GM12878 (cell line): Measurements from ENCODE around the gene RRP36. TPM values are rescaled to one million over a fixed set of nuclear protein-coding genes. Genes with fewer than 3 reads are reported as not detected.

Experiments used
- ATAC-seq: fragments of 200-7000 bp; cut with Tn5 transposase; 3 replicates; pipeline ENCODE4 v1.9.1; 2020; ENCODE audit warnings: mild to moderate bottlenecking, moderate library complexity
- BruUV-seq: library from RNA; stranded (reverse); fragments of 400-500 nt; replicated peaks from 2 replicates; lab custom pipeline; 2021; lab: Mats Ljungman, UMichigan
- CTCF ChIA-PET: fragments of 300-600 bp; sonication (Branson Sonifier 250); formaldehyde crosslinking; extraction: SDS; loops from one replicate; lab custom pipeline; 2021; ENCODE audit warnings: inconsistent platforms; lab: Yijun Ruan, JAX
- POLR2A ChIA-PET: fragments of 350-600 bp; formaldehyde crosslinking; extraction: SDS; loops from one replicate; lab custom pipeline; 2021; ENCODE audit warnings: inconsistent platforms; lab: Charles Lee
- RAD21 ChIA-PET: fragments of 300-600 bp; sonication (Branson Sonifier 250); formaldehyde crosslinking; loops from one replicate; lab custom pipeline; 2023; ENCODE audit warnings: antibody characterized with exemption; ENCODE audit not compliant: unreplicated experiment; lab: Charles Lee
- SMC1A ChIA-PET: fragments of 300-600 bp; sonication (Branson Sonifier 250); formaldehyde crosslinking; loops from one replicate; lab custom pipeline; 2023; ENCODE audit not compliant: unreplicated experiment, uncharacterized antibody; lab: Charles Lee
- DNase-seq: peaks from one replicate; pipeline ENCODE4 v3.0.0-alpha.2; 2011; ENCODE audit warnings: low read depth, low spot score
- FAIRE-seq: peaks from 3 replicates; lab custom pipeline; 2011; peaks lifted over from hg19 to GRCh38; lab: Jason Lieb, UNC
- H2AFZ ChIP-seq: 2 replicates; pipeline ENCODE4 v1.6.0; 2011; ENCODE audit warnings: low read depth, low read length, control low read depth; ENCODE audit not compliant: control insufficient read depth
- H3K27ac ChIP-seq: 2 replicates; pipeline ENCODE4 v1.5.1; 2011; ENCODE audit warnings: control low read depth; ENCODE audit not compliant: control insufficient read depth, insufficient read depth
- H3K27me3 ChIP-seq, 2 experiments: replicated peaks in 1 of 2; 2 replicates each; pipeline versions ENCODE4 v1.6.0 to v1.6.1; 2011; ENCODE audit warnings: low read length in 1 of 2; ENCODE audit not compliant: control insufficient read depth in 2 of 2, insufficient read depth in 2 of 2
- H3K36me3 ChIP-seq, 2 experiments: 2 replicates each; pipeline ENCODE4 v1.5.1; 2011; ENCODE audit warnings: low read length in 1 of 2; ENCODE audit not compliant: control insufficient read depth in 2 of 2, insufficient read depth in 2 of 2
- H3K4me1 ChIP-seq: 2 replicates; pipeline ENCODE4 v1.6.1; 2011; ENCODE audit warnings: mild to moderate bottlenecking, low read length, moderate library complexity, mixed read lengths; ENCODE audit not compliant: control insufficient read depth, insufficient read depth
- H3K4me2 ChIP-seq: 2 replicates; pipeline ENCODE4 v1.6.0; 2011; ENCODE audit warnings: control low read depth; ENCODE audit not compliant: control insufficient read depth, insufficient read depth
- H3K4me3 ChIP-seq: fragments of 200-600 bp; sonication (generic); 2 replicates; pipeline ENCODE4 v1.5.1; 2016
- H3K79me2 ChIP-seq: 2 replicates; pipeline ENCODE4 v1.6.0; 2011; ENCODE audit warnings: low read length; ENCODE audit not compliant: control insufficient read depth, insufficient read depth
- H3K9ac ChIP-seq: 2 replicates; pipeline ENCODE4 v1.8.0; 2011; ENCODE audit warnings: low read length, control low read depth, mixed read lengths; ENCODE audit not compliant: control insufficient read depth, insufficient read depth
- H3K9me3 ChIP-seq: replicated peaks from 3 replicates; pipeline ENCODE4 v1.5.1; 2011; ENCODE audit warnings: mild to moderate bottlenecking, low read length; ENCODE audit not compliant: control insufficient read depth, insufficient read depth
- H4K20me1 ChIP-seq: 2 replicates; pipeline ENCODE4 v1.6.0; 2011; ENCODE audit not compliant: control insufficient read depth, insufficient read depth
- BHLHE40 ChIP-seq, 2 experiments: fragments of 450-650 bp in 1 of 2; IDR thresholded peaks; 2 replicates each; pipeline ENCODE4 v1.6.1; 2011 to 2017; ENCODE audit warnings: low read depth in 2 of 2, borderline replicate concordance in 1 of 2, improper control_type of control experiment in 1 of 2, low read length in 1 of 2, mild to moderate bottlenecking in 1 of 2
- BMI1 ChIP-seq: fragments of 450-650 bp; IDR thresholded peaks from 2 replicates; pipeline ENCODE4 v1.6.1; 2016; ENCODE audit warnings: mild to moderate bottlenecking, moderate library complexity, borderline replicate concordance
- CBX5 ChIP-seq: sonication (generic); IDR thresholded peaks from 2 replicates; pipeline ENCODE4 v1.6.1; 2016; ENCODE audit warnings: low read depth, moderate library complexity, mild to moderate bottlenecking, inconsistent platforms
- EED ChIP-seq: sonication (generic); IDR thresholded peaks from 2 replicates; pipeline ENCODE4 v1.6.1; 2016; ENCODE audit warnings: antibody characterized with exemption, low read depth
- HDGF ChIP-seq: fragments of 450-650 bp; IDR thresholded peaks from 2 replicates; pipeline ENCODE4 v1.6.1; 2016; ENCODE audit warnings: antibody characterized with exemption
- IKZF2 ChIP-seq, 2 experiments: fragments of 450-650 bp; IDR thresholded peaks; 2 replicates each; pipeline ENCODE4 v1.6.1; 2017; ENCODE audit warnings: mild to moderate bottlenecking in 2 of 2, moderate library complexity in 2 of 2
- KAT2A ChIP-seq: conservative IDR thresholded peaks from 2 replicates; pipeline ENCODE4 v1.6.1; 2011; ENCODE audit warnings: low read depth, low read length; ENCODE audit not compliant: control insufficient read depth
- LARP7 ChIP-seq: fragments of 450-650 bp; IDR thresholded peaks from 2 replicates; pipeline ENCODE4 v1.6.1; 2017; ENCODE audit warnings: mild to moderate bottlenecking
- MEF2B ChIP-seq: fragments of 450-650 bp; IDR thresholded peaks from 2 replicates; pipeline ENCODE4 v1.6.1; 2018; ENCODE audit warnings: mild to moderate bottlenecking, moderate library complexity; ENCODE audit not compliant: partially characterized antibody, poor library complexity, severe bottlenecking
- MTA2 ChIP-seq: fragments of 450-650 bp; IDR thresholded peaks from 2 replicates; pipeline ENCODE4 v1.6.1; 2016; ENCODE audit warnings: low read depth, mild to moderate bottlenecking, moderate library complexity
- MYB ChIP-seq: fragments of 150-350 bp; IDR thresholded peaks from 2 replicates; pipeline ENCODE4 v1.6.1; 2014; ENCODE audit warnings: mild to moderate bottlenecking, low read depth, low read length, borderline replicate concordance
- NRF1 ChIP-seq: conservative IDR thresholded peaks from 2 replicates; pipeline ENCODE4 v1.6.1; 2011; ENCODE audit warnings: mild to moderate bottlenecking, low read depth, low read length, improper control_type of control experiment
- PAX8 ChIP-seq: fragments of 450-650 bp; IDR thresholded peaks from 2 replicates; pipeline ENCODE4 v1.6.1; 2017; ENCODE audit warnings: mild to moderate bottlenecking, moderate library complexity
- RB1 ChIP-seq: fragments of 450-650 bp; formaldehyde crosslinking; IDR thresholded peaks from 2 replicates; pipeline ENCODE4 v1.6.1; 2017; ENCODE audit warnings: mild to moderate bottlenecking, borderline replicate concordance
- SIN3A ChIP-seq: IDR thresholded peaks from 2 replicates; pipeline ENCODE4 v1.6.1; 2012; ENCODE audit warnings: low read depth, low read length, improper control_type of control experiment
- SIX5 ChIP-seq: IDR thresholded peaks from 2 replicates; pipeline ENCODE4 v1.6.1; 2011; ENCODE audit warnings: mild to moderate bottlenecking, low read depth, low read length, moderate library complexity; ENCODE audit not compliant: severe bottlenecking
- STAT1 ChIP-seq: fragments of 450-650 bp; conservative IDR thresholded peaks from 2 replicates; pipeline ENCODE4 v1.6.1; 2014; ENCODE audit warnings: antibody characterized with exemption, mild to moderate bottlenecking
- SUPT20H ChIP-seq: IDR thresholded peaks from 2 replicates; pipeline ENCODE4 v1.6.1; 2011; ENCODE audit warnings: low read depth, mild to moderate bottlenecking, low read length, moderate library complexity, borderline replicate concordance; ENCODE audit not compliant: control insufficient read depth
- SUZ12 ChIP-seq: fragments of 200-600 bp; sonication (generic); IDR thresholded peaks from one replicate; pipeline ENCODE4 v1.6.1; 2018; ENCODE audit warnings: antibody characterized with exemption, mild to moderate bottlenecking; ENCODE audit not compliant: unreplicated experiment
- TARDBP ChIP-seq: IDR thresholded peaks from 2 replicates; pipeline ENCODE4 v1.6.1; 2016; ENCODE audit warnings: borderline replicate concordance
- YY1 ChIP-seq: IDR thresholded peaks from 2 replicates; pipeline ENCODE4 v1.6.1; 2011; ENCODE audit warnings: low read depth, mild to moderate bottlenecking, low read length
- ZBTB33 ChIP-seq: fragments of 450-650 bp; IDR thresholded peaks from 2 replicates; pipeline ENCODE4 v1.6.1; 2017; ENCODE audit warnings: mild to moderate bottlenecking
- ZZZ3 ChIP-seq: IDR thresholded peaks from 2 replicates; pipeline ENCODE4 v1.6.1; 2011; ENCODE audit warnings: low read depth; ENCODE audit not compliant: control insufficient read depth, insufficient read length
- WGBS: methylation state at CpG from one replicate; pipeline ENCODE4 v1.1.6; 2016; ENCODE audit warnings: low lambda C conversion rate; ENCODE audit not compliant: insufficient replicate concordance, insufficient coverage; ENCODE audit errors: missing lambda C conversion rate; 5-methylcytosine and 5-hydroxymethylcytosine counted together
- in situ Hi-C: fragments of 300-500 bp; cut with MboI; formaldehyde crosslinking; loops from 9 replicates; pipeline ENCODE4 v1.14.3; 2018; ENCODE audit warnings: mixed read lengths
- intact Hi-C: fragments of 100-400 bp; cut with micrococcal nuclease; formaldehyde crosslinking; loops from one replicate; pipeline ENCODE4 v1.14.2; 2022; ENCODE audit not compliant: unreplicated experiment
- polyA plus RNA-seq, 11 experiments: library from polyadenylated mRNA; depleted of rRNA in 4 of 11; unstranded in 6 of 11; stranded (reverse) in 5 of 11; fragments of >200 nt; fragmentation: Nextera tagmentation in 4 of 11; fragmentation: Illumina TruSeq in 1 of 11; extraction: Ambion mirVana in 4 of 11; extraction: Trizol in 1 of 11; gene quantifications; 1 replicate in 1 of 11; 2 replicates in 10 of 11; pipeline versions ENCODE4 v1.2.1 to v1.2.3, GENCODE V29; 2011 to 2016; ENCODE audit warnings: inconsistent platforms in 2 of 11, missing spikeins in 2 of 11, low read depth in 1 of 11
- total RNA-seq, 4 experiments: library from RNA; depleted of rRNA in 3 of 4; stranded (reverse); fragments of >200 nt in 3 of 4; fragmentation: Illumina TruSeq in 1 of 4; extraction: Trizol in 1 of 4; gene quantifications; 2 replicates each; pipeline versions ENCODE4 v1.2.1 to v1.2.3, GENCODE V29; 2013 to 2021

RRP36 gene
- total and polyA plus RNA-seq, 10 of the 15 experiments (the other 5 are each of a cell fraction or from before 2014, with no cell fraction given) = 17.6 to 101 (median 69.7) TPM

DNA sequence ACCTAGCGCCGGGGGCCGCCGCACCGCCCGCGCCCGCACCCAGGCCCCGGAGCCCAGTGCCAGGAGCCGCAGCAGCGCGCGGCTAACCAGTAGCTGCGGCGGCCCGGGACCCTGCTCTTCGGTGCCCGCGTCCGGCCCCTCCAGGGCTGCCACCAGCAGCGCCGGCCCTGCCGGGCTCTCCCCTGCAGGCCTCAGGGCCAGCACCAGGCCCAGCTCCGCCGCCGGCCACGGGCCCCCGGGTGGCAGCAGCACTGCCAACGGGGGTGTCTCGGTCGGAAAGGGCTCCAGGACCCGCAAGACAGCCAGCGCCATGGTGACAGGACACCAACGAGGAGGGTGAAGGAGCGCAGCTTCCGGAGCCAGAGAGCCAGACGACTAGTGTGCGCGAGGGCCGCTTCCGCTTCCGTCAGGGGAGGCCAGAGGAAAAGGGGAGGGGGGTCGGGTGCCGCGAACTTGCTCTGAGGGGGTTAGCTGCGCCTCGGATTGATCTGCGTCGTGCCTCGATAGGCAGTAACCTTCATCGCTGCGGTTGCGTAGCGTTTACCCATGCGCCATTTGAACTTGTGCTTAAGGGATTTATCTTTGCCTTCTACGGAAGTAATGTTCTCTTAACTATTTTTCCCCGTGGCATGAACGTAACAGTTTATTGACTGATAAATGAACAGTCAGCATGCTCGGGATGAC is 42.4 kb upstream of the RRP36 start, which contains the start of gene PEX6:
TSS of gene PEX6 (minus strand) at position 343 of the 684 bp plus-strand sequence. CDS start at position 312, 31 bp downstream.
- POLR2A ChIA-PET = interaction anchor here (0.5 to 3.0 kb wide), 9 partner anchors 8 to 191 kb away, joined by 3 to 20 read pairs (median 4); partner anchors contain the start of genes CNPY3, KLC4, KLHDC3 and MEA1
- CTCF ChIA-PET = interaction anchor here (1.1 to 1.9 kb wide), 6 partner anchors 14 to 527 kb away, joined by 3 to 5 read pairs (median 5); partner anchors contain the start of genes KLHDC3 and MEA1
- H3K9me3 ChIP-seq = no peaks in the 10 kb centered on the region
- H3K4me3 ChIP-seq = peak within 1 kb of the TSS; percentile 88
- peak within 1 kb of the TSS; percentile 90 for H3K9ac ChIP-seq
- SMC1A ChIA-PET = interaction anchor here (0.7 to 1.7 kb wide), 9 partner anchors 14 to 165 kb away, joined by 3 to 5 read pairs (median 4); partner anchors contain the start of genes CNPY3, CUL7, KLHDC3 and MEA1
- in situ Hi-C loops (no loop called here), intact Hi-C loops (no loop called here)
- RAD21 ChIA-PET = interaction anchor here (0.9 to 2.2 kb wide), 5 partner anchors 28 to 48 kb away, joined by 3 to 8 read pairs (median 3); partner anchors contain the start of genes KLHDC3, MEA1 and RRP36
- 2% methylated on average over 54 of the region's 59 CpGs for WGBS
- peak within 1 kb of the TSS; percentile 73 for H2AFZ ChIP-seq
- no TSS peak for BruUV-seq
- H3K4me2 ChIP-seq = peak within 1 kb of the TSS; percentile 94
- peak; percentile 92 for FAIRE-seq
- peak; percentile 64 for DNase-seq
- H3K79me2 ChIP-seq = peaks cover 25% of the 10 kb centered on the region
- no peaks in the 10 kb centered on the region for H3K36me3 ChIP-seq
- no peaks in the 10 kb centered on the region for H3K27me3 ChIP-seq
- H3K27ac ChIP-seq = peak within 1 kb of the TSS; percentile 33
- ATAC-seq = peak; percentile 96
- peaks cover 13% of the 10 kb centered on the region for H3K4me1 ChIP-seq
- H4K20me1 ChIP-seq = no peaks in the 10 kb centered on the region
- TF ChIP-seq PAX8 (no peak), RB1 (no peak), BMI1 (no peak), ZBTB33 (no peak), HDGF (peak; percentile 86), YY1 (peak; percentile 81), CBX5 (0 out of 2 replicates have a peak, but pooled peaks have one; percentile 37), SIX5 (peak; percentile 25), STAT1 (0 out of 2 replicates have a peak, but pooled peaks have one; percentile 32), MYB (no peak), SUPT20H (no peak), LARP7 (peak; percentile 94), SIN3A (peak; percentile 48; the same call in 1 of the 2 replicates), SUZ12 (no peak), TARDBP (no peak), MTA2 (0 out of 2 replicates have a peak, but pooled peaks have one; percentile 16), IKZF2 (IDR thresholded peaks at IDR 0.05) (no peak; a peak in 1 of 4 replicates), BHLHE40 (IDR thresholded peaks at IDR 0.05; ENCODE audit: borderline replicate concordance in 1 of 2, low read depth in 2 of 2, low read length in 1 of 2) (0 out of 4 replicates have a peak, but pooled peaks of 1 of the 2 experiments have one; percentile 4), ZZZ3 (no peak), KAT2A (no peak), NRF1 (no peak), MEF2B (no peak), EED (peak; percentile 45; the same call in 1 of the 2 replicates)
